ENCODE measurements around the gene RNF146.
"Not testable (repeated sequence)": the region's sequence is repeated elsewhere in the genome, so short reads cannot be mapped to it uniquely, and the experiment has no call there.

RNF146 gene

GRCh38 chr6:127289934-127290333 is 23.3 kb downstream of the RNF146 start:
- FAIRE-seq = no peak

DNA sequence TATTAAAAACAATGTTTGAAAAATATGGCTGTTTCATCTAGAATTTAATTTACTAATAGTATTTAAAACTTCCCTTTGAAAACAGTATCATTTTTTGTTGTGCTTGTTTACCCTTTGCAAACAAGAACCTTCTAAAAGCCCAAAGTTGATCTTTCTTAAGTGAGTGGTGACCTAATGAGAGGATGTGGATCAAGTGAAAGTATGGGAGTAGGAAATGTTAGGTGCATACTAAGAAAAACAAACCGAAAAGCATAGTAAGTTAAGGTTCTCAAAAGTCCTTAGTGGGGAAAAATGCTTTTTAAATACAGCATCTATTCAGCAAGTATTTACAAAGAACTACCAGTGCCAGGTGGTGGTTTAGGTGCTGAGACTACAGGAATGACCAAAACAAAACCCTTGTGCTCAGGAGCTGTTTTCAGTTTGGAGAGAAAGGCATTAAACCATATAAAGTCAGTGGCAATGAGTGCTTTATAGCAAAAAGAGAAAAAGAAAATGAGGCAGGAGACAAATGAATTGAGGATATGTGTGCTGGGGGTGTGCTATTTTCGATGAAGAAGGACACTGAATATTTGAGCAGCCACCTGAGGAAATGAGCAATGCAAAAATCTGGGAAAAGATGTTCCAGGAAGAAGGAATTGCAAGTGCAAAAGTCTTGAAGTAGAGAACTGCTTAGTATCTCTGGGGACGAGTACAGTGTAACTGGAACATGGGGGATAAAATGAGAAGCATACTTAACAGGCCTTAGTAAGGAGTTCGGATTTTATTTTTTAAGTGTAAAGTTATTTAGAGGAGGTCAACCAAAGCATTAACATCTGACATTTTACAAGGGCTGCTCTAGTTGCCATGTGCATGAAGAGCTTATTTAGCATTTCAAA is 24.0 kb downstream of the RNF146 start:
- no peak for FAIRE-seq

DNA sequence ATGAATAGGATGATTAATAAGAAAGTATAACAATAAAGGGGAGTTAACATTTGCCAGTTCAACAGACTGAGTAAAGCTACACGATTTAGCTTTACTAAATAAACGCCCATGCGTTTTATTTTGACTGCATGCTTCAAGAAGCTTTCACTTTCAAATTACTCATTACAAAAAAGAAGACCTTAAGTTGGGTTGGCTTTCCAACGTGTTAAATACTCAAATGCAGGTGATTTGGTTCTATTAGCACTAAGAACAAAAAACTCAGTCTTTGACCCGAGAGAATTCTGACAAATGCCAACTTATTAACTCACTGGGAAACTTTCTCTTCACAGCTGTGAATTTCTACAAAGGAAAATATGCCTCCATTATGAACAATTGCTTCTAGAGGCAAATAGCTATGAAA is 24.8 kb downstream of the RNF146 start:
- no peak for FAIRE-seq

DNA sequence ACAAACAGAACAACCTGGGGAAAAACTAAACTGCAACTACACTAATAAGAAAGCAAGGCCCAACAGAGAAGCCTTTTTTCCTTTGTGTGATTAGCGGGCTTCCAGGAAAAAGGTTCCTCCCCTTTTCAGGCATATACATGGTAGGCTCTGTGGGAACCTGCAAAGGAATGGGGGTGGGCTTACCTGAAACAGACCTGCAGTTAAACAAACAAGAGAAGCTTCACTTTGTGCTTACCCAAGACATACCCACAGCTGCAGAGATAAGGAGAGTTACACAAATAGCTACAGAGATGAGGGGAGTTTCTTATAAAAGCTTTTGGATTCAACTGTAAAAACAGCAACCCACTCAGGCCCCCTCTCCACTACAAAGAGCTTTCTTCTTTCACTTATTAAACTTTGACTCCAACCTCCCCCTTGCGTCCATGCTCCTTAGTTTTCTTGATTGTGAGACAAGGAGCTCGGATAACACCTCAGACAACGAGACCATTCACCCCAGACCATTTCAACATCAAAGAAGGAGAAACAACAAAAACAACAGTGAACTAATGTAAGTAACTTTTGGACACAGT is 30.9 kb downstream of the RNF146 start:
- FAIRE-seq = no peak

- FAIRE-seq = no peak
These were observed 31.8 kb downstream of the RNF146 start for GRCh38 chr6:127298475-127298874.

GRCh38 chr6:127299522-127300240 is 33.0 kb downstream of the RNF146 start:
- FAIRE-seq = no peak

DNA sequence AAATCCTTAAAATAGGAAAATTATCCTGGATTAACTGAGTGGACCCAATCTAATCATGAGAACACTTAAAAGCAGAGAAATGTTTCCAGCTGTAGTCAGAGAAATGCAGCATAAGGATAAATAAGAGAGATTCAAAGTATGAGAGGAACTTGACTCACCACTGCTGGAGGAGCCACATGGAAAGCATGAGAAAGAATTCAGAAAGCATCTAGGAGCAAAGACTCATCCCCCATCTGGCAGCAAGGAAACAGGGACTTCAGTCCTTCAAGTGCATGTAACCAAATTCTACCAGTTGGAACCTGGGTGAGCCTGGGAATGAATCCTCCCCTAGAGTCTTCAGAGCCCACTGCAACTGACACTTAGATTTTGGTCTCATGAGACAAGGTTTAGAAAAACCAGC is 33.7 kb downstream of the RNF146 start:
- FAIRE-seq = no peak

GRCh38 chr6:127301199-127301700 is 34.6 kb downstream of the RNF146 start:
- no peak for FAIRE-seq

- peak; percentile 73 for FAIRE-seq
These were observed 36.3 kb downstream of the RNF146 start for GRCh38 chr6:127302728-127303660.

DNA sequence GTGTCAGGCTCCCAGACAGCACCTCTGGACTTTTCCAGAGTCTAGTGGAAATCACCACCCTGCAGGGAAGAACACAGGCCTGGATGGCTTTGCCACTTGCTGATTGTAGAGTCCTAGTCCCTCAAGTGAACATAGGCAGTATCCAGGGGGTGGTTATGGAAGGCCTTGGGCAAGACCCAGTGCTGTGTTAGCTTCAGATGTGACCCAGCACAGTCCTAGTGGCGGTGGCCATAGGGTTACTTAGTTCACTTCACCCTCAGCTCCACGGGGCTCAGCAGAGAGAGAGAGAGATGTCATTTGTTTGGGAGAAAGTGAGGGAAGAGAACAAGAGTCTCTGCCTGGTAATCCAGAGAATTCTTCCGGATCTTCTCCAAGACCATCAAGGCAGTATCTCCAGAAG is 37.3 kb downstream of the RNF146 start:
- no peak for FAIRE-seq

- no peak for FAIRE-seq
These were observed 39.1 kb downstream of the RNF146 start for GRCh38 chr6:127305741-127306140.

DNA sequence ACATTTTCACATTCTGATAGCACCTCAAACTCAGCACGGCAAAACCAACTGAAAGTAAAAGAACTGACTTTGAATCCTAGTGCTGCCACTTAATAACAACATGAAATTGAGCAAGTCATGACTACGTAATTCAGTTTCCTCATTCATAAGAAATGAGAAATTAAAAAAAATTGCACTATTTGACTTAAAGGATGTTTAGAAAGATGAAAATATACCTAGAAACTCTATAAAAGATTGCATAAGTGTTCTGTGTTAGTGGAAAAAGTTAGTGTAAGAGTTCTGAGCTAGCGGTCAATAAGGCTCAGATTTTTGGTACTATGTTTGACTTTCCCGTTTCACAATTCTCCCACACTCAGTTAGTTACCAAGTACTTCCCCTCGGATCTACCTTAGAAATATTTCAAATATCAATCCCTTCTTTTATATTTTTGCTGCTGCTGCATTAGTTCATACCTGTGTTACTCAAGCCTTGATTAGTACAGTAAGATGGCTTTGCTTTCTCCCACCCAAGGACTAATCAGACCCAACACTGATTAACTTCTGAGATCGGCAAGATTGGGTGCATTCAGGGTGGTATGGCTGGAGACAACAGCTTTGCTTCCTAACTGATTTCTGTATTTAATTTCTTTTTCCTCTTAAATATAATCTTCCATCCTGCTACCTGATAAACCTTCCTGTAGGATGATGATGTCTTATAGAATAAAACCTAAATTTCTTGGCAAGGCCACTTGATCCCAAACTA is 50.9 kb downstream of the RNF146 start:
- no peak for FAIRE-seq

- no peak for FAIRE-seq
These were observed 53.0 kb downstream of the RNF146 start for GRCh38 chr6:127319686-127320085.

- FAIRE-seq = no peak
These were observed 61.5 kb downstream of the RNF146 start for GRCh38 chr6:127328043-127328609.

- not testable (repeated sequence) for FAIRE-seq
These were observed 64.6 kb downstream of the RNF146 start for GRCh38 chr6:127331256-127331655.

- no peak for FAIRE-seq
These were observed 65.8 kb downstream of the RNF146 start for GRCh38 chr6:127332383-127332961.

All from TTC549 (cell line).